NCI-H2227 (cell line): ENCODE data around the gene TSBP1.

Experiments
- DNase-seq: peaks from one replicate; lab custom pipeline; 2025; ENCODE audit not compliant: unreplicated experiment; lab: John Stamatoyannopoulos, UW

Gene TSBP1, protein sequence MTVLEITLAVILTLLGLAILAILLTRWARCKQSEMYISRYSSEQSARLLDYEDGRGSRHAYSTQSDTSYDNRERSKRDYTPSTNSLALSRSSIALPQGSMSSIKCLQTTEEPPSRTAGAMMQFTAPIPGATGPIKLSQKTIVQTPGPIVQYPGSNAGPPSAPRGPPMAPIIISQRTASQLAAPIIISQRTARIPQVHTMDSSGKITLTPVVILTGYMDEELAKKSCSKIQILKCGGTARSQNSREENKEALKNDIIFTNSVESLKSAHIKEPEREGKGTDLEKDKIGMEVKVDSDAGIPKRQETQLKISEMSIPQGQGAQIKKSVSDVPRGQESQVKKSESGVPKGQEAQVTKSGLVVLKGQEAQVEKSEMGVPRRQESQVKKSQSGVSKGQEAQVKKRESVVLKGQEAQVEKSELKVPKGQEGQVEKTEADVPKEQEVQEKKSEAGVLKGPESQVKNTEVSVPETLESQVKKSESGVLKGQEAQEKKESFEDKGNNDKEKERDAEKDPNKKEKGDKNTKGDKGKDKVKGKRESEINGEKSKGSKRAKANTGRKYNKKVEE

GRCh38 chr6:32371803-32372202, at the start of gene TSBP1:
Gene TSBP1, minus strand, starts transcription at chr6:32371903. Its CDS starts 197 bp downstream, at chr6:32371706.
- DNase-seq = no peak

DNA sequence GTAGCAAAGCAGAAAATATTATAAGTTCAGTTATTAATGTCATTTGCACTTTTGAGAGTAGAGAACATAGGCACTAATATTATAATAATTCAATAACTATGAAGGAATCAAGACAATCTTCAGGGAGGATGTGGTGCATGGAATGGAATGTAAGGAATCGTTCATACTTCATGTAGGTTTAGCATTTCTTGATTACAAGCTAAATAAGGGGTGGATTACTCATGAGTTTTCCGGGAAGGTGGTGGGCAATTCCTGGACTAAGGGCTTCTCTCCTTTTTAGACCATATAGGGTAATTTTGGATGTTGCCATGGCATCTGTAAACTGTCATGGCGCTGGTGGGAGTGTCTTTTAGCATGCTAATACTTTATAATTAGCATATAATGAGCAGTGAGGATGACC, 44.3 kb upstream of the TSBP1 start:
- DNase-seq = no peak

GRCh38 chr6:32415521-32416019, 43.9 kb upstream of the TSBP1 start:
- peak; percentile 82 for DNase-seq

DNA sequence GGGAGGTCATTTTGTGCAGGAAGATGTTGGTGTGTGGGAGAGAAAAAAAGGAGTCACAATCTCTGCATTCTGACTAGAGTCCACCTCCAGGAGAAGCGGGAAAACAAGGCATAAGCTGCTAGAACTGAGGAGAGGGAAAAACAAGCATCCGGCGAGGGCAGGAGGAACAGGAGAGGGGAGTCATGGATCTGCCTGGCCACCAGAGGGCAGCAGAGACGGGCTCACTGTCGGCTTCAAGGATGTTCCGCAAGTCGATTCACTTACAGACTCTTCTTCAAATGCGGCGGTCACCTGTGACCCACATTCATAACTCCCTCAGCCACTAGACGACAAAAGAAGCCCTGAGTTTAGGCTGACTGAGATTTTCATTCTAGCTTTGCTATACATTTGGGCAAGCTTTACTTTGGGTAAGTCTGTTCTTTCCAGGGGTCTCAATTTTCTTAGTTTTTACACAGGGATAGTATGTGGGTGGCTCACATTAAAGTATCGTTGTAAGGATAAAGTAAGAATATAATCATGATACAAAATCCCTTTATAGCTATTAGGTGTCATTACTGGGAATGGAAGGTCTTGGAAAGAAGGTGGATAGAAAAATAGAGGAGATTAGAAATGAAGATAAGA, 41.8 kb upstream of the TSBP1 start:
- DNase-seq = peak; percentile 79

GRCh38 chr6:32411566-32412327, 40.0 kb upstream of the TSBP1 start:
- no peak for DNase-seq

DNA sequence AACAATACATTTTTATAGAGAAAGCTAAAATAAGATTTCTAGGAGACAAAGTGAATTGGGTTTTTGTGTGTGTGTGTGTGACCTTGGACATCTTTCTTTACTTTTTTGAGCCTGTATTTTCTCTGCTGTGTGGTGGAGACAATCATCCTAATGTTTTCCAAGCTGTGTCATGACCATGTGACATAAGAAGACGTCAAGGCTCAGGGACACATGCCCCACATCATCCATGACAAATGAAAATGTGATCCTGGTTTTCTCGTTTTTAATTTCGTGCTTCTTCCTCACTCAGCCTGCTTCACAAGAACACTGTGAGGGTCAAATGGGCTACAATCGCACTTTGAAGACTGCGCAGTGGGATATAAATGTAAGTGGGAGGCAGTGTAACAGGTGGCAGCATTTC, 39.2 kb upstream of the TSBP1 start:
- no peak for DNase-seq

GRCh38 chr6:32406857-32407256, 35.2 kb upstream of the TSBP1 start, which contains the start of gene BTNL2:
Gene BTNL2, minus strand, starts transcription at chr6:32407181. Its CDS starts 58 bp downstream, at chr6:32407123.
- DNase-seq = no peak

- no peak for DNase-seq
Observed at GRCh38 chr6:32406197-32406596, 34.5 kb upstream of the TSBP1 start.

- no peak for DNase-seq
Observed at GRCh38 chr6:32405656-32406055, 34.0 kb upstream of the TSBP1 start.

- DNase-seq = no peak
Observed at GRCh38 chr6:32402812-32403211, 31.1 kb upstream of the TSBP1 start.

DNA sequence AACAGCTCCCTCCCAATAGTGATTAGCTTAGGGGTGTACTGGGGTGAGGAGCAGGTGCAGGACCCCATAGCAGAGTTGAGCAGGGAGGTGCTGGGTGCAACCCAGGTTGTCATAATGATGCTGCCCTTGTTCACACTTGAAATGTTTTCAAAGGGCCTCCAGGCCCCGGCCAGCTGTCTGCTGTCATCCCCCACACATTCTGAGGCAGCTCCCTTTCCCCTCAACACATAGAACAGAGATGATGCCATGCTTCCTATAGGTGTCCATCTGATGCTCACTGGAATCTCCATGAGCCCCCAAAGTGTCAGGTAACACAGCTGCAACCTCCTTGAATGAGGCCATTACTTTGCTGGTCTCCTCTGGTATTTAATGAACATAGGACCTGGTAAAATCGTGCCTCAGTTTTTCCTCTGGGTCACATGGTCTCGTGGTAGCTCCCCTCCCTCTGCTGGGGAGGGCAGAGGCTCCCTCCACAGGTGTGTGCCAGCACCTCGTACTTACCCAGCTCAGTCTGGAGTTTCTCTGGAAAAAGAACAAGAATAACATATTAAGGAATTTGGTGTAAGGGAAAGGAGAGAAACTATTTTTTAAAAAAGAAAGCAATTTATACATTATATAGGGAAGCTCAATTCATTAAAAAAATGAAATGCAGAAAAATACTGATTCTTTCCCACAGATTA, 29.7 kb upstream of the TSBP1 start:
- no peak for DNase-seq

- DNase-seq = no peak
Observed at GRCh38 chr6:32397252-32397920, 25.7 kb upstream of the TSBP1 start.

GRCh38 chr6:32396028-32396427, 24.3 kb upstream of the TSBP1 start:
- DNase-seq = no peak

DNA sequence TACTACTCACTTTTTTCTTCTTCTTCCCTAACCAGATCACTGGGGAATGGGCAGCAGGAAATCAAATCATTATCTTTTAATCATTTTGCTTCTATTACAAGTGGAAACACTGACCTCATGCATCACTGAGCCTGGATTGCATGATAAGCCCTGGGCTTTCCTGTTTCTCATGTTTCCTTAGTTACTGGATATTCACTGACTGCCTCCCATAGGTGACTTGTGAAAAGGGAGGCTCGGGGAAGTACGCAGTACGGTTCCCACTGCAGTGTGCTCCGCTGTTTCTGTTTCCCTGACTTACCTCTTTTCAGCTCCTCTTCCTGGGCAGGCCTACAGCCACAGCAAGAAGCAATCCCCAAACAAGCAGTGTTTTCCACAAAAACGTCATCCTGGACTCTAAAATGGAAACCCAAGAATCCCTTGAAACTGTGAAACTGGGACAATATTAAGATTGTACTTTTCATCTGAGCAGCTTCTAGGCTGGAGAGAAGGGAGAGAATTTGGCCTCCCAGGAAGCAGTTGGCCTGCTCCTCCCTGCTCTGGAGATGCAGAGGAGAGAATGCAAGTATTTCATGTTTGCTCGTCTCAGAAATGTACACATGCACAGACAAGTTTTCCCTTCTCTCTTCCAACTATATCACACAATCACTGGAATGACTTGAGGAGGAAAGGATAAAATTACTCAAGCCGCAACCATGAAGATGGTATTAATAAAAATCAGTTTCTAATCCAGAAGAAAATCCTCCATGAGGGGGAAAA, 22.1 kb upstream of the TSBP1 start:
- no peak for DNase-seq

- no peak for DNase-seq
Observed at GRCh38 chr6:32391505-32391904, 19.8 kb upstream of the TSBP1 start.

DNA sequence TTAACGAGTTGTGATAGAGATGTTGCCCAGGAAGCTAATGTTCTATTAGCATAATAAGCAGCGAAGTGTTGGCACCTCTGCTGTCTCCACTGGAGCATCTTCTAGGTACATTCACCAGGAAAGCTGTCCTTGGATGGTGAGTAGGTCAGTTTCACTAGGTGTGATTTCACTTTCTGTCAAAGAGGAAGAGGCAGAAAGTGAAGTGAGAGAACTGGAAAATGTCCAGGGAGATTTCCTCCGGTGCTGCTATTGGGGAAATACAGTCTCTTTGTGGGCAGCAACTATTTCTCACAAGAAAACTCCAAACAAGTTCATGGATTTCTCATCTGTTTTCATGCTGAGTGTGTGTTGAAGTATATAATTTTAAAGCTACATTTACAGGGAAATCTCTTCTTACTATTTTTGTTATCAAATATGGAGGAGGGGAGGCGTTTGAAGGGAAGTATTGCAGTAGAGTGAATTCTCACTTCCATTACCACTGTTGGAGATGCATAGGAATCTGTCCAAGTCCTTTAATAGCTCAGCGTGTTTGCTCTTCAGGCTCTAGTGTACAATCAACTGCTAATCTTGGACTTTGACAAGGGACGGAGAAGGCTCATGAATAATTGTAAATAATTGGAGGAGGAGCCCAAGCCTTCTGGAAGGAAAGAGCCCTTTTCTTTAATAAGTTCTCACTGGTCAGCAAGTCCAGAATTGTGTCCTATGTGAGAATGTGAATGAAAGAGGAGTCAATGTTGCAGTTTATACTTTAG, 16.1 kb upstream of the TSBP1 start:
- DNase-seq = no peak

DNA sequence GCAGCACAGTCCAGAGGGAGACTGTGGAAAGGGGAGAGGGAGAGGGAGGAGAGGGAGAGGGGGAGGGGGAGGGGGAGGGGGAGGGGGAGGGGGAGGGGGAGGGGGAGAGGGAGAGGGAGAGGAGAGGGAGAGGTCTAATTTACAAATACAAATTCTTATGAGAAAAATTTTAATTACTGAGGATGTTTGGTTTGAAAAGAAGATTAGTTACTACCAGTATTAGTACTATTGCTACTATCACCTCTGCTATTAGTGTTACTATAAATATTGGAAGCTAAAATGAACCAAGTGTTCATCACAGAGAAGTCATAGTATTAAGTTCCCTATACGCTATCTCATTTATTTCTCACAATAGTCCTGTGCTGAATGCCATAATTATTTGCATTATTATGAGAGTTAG, 14.3 kb upstream of the TSBP1 start:
- DNase-seq = no peak

GRCh38 chr6:32382757-32383420, 11.2 kb upstream of the TSBP1 start:
- DNase-seq = no peak
